ENCODE results near the gene NQO1. TPM values are rescaled to one million over a fixed set of nuclear protein-coding genes. Genes with fewer than 3 reads are reported as not detected.

The NQO1 gene
- total and polyA plus RNA-seq, 2 of the 13 experiments (the other 11 are each of a cell fraction or from before 2014, with no cell fraction given): 464 to 1,060 TPM

GRCh38 chr16:69721441-69721957 lies 4.9 kb downstream of the NQO1 start:
- no peaks in the 10 kb centered on the region for H4K20me1 ChIP-seq (ENCODE audit: insufficient read depth, low read length)
- ChIA-PET POLR2A (interaction anchor here (0.9 to 10.0 kb wide), 3 partner anchors 18 to 40 kb away, joined by 3 to 211 read pairs (median 46); partner anchors contain the start of genes NOB1 and WWP2), CTCF (ENCODE audit: low intra/inter-chr PET ratio, low total read pairs) (no interaction called here)
- intact Hi-C loops (cut with micrococcal nuclease; ENCODE audit: unreplicated experiment): no loop called here
- peaks cover 10 to 30% of the 10 kb centered on the region in 2 experiments for H3K36me3 ChIP-seq (replicated peaks in 1 of 2; ENCODE audit: control insufficient read depth in 1 of 2, insufficient read depth in 2 of 2, low read length in 2 of 2)
- H3K27ac ChIP-seq (ENCODE audit: extremely low read length, insufficient read depth, low read length): peak overlapping the region; percentile 87
- H3K9ac ChIP-seq (ENCODE audit: insufficient read depth, low read depth, low read length): no peak overlapping the region
- no peak for ATAC-seq
- peaks cover 64% of the 10 kb centered on the region for H3K79me2 ChIP-seq (ENCODE audit: insufficient read depth, low read length)
- peak overlapping the region; percentile 30 for H3K4me2 ChIP-seq (ENCODE audit: low read depth, low read length)
- no TSS peak for BruUV-seq (replicated peaks)
- no peaks in the 10 kb centered on the region for H3K27me3 ChIP-seq (ENCODE audit: control insufficient read depth in 1 of 2, insufficient read depth in 2 of 2, low read length in 2 of 2)
- H3K4me3 ChIP-seq (replicated peaks in 1 of 3; ENCODE audit: insufficient read depth in 1 of 3, low read depth in 2 of 3, low read length in 3 of 3): no peak overlapping the region
- 85% methylated on average over 6 of the region's 6 CpGs for WGBS (ENCODE audit: low lambda C conversion rate)
- no peak for FAIRE-seq
- H2AFZ ChIP-seq (ENCODE audit: low read length): no peak overlapping the region
- in situ Hi-C loops (cut with HindIII; ENCODE audit: extremely low pct_ligation_motif_present, low pct_unique_long_range_greater_than_20kb): no loop called here
- H3K9me3 ChIP-seq (ENCODE audit: low read length): no peaks in the 10 kb centered on the region
- peaks cover 67% of the 10 kb centered on the region for H3K4me1 ChIP-seq (ENCODE audit: insufficient read depth, low read length)
- no peak for DNase-seq (ENCODE audit: low spot score)
- TF ChIP-seq ATF7-NPFF (CRISPR knock-in tag; IDR thresholded peaks at IDR 0.05; ENCODE audit: low read depth) (no peak), NFRKB (IDR thresholded peaks at IDR 0.05) (no peak), ZMYM3 (CRISPR knock-in tag; IDR thresholded peaks at IDR 0.05) (peak; percentile 56; the same call in 1 of the 2 replicates), ZNF780A (CRISPR knock-in tag; IDR thresholded peaks at IDR 0.05) (no peak), NFE2 (CRISPR knock-in tag; IDR thresholded peaks at IDR 0.05) (no peak), DBP (CRISPR knock-in tag; IDR thresholded peaks at IDR 0.05; ENCODE audit: not compliant biosample characterization) (no peak), ZNF629 (CRISPR knock-in tag; conservative IDR thresholded peaks at IDR 0.05) (peak; percentile 96), ZMAT3 (CRISPR knock-in tag; conservative IDR thresholded peaks at IDR 0.05) (no peak), ZFP36 (IDR thresholded peaks at IDR 0.05; ENCODE audit: borderline replicate concordance, low read depth, low read length, partially characterized antibody) (no peak), ZNF547 (CRISPR knock-in tag; IDR thresholded peaks at IDR 0.05) (0 out of 2 replicates have a peak, but pooled peaks have one; percentile 29), ZNF280D (CRISPR knock-in tag; IDR thresholded peaks at IDR 0.05) (no peak), SRY (CRISPR knock-in tag; IDR thresholded peaks at IDR 0.05) (no peak), JARID2 (CRISPR knock-in tag; IDR thresholded peaks at IDR 0.05; ENCODE audit: insufficient replicate concordance) (no peak), IKZF4 (CRISPR knock-in tag; IDR thresholded peaks at IDR 0.05; ENCODE audit: borderline replicate concordance, low read depth, not compliant biosample characterization) (no peak), HNF1B (CRISPR knock-in tag; IDR thresholded peaks at IDR 0.05) (no peak), E2F2 (CRISPR knock-in tag; IDR thresholded peaks at IDR 0.05; ENCODE audit: borderline replicate concordance) (no peak), KDM1A (CRISPR knock-in tag; IDR thresholded peaks at IDR 0.05) (0 out of 2 replicates have a peak, but pooled peaks have one; percentile 39), SP2 (CRISPR knock-in tag; IDR thresholded peaks at IDR 0.05) (no peak), ZNF136 (CRISPR knock-in tag; IDR thresholded peaks at IDR 0.05; ENCODE audit: low read depth) (no peak)

Data from HepG2 (cell line).